CD14-positive monocyte (primary cell): ENCODE results near the gene ADAMTS3. TPM values are rescaled to one million over a fixed set of nuclear protein-coding genes. Genes with fewer than 3 reads are reported as not detected.

Experiments
- DNase-seq, 3 donors: peaks; one replicate each; pipeline ENCODE4 v3.0.0-alpha.2; 2011 to 2022
- H2AFZ ChIP-seq: 2 replicates; pipeline ENCODE4 v1.6.0; 2012; ENCODE audit warnings: mild to moderate bottlenecking, low read depth, low read length, inconsistent platforms; ENCODE audit not compliant: insufficient read depth, poor library complexity, severe bottlenecking
- H3K27ac ChIP-seq, 2 donors: 1 replicate in 1 of 2; 2 replicates in 1 of 2; pipeline ENCODE4 v1.5.1; 2012 to 2013; ENCODE audit warnings: low read length in 2 of 2, control low read depth in 1 of 2, inconsistent platforms in 1 of 2, low read depth in 1 of 2, mild to moderate bottlenecking in 1 of 2
- H3K27me3 ChIP-seq, 2 donors: one replicate each; pipeline versions ENCODE4 v1.6.0 to v1.6.1; 2011 to 2013; ENCODE audit warnings: low read length in 2 of 2; ENCODE audit not compliant: control insufficient read depth in 2 of 2, insufficient read depth in 2 of 2
- H3K36me3 ChIP-seq, 2 donors: replicated peaks in 1 of 2; 1 replicate in 1 of 2; 2 replicates in 1 of 2; pipeline versions ENCODE4 v1.5.1 to v1.6.1; 2012 to 2013; ENCODE audit warnings: low read length in 2 of 2, control low read depth in 1 of 2, inconsistent platforms in 1 of 2, mild to moderate bottlenecking in 1 of 2; ENCODE audit not compliant: insufficient read depth in 2 of 2, control insufficient read depth in 1 of 2
- H3K4me1 ChIP-seq, 2 donors: 1 replicate in 1 of 2; 2 replicates in 1 of 2; pipeline versions ENCODE4 v1.5.1 to v1.6.1; 2012 to 2013; ENCODE audit warnings: low read length in 2 of 2, control low read depth in 1 of 2, inconsistent platforms in 1 of 2, mild to moderate bottlenecking in 1 of 2, moderate library complexity in 1 of 2; ENCODE audit not compliant: insufficient read depth in 2 of 2, control insufficient read depth in 1 of 2
- H3K4me2 ChIP-seq: replicated peaks from 2 replicates; pipeline ENCODE3; 2012; ENCODE audit warnings: low read length, moderate library complexity, mild to moderate bottlenecking; ENCODE audit not compliant: poor library complexity, severe bottlenecking; ENCODE audit errors: extremely low read depth
- H3K4me3 ChIP-seq, 3 experiments: fragments of 200-600 bp in 1 of 3; sonication (generic) in 1 of 3; replicated peaks in 1 of 3; 1 replicate in 2 of 3; 2 replicates in 1 of 3; pipeline ENCODE4 v1.5.1; 2011 to 2013; ENCODE audit warnings: low read length in 3 of 3, mild to moderate bottlenecking in 3 of 3, control low read depth in 2 of 3, low read depth in 2 of 3, inconsistent platforms in 1 of 3, moderate library complexity in 1 of 3
- H3K79me2 ChIP-seq: 2 replicates; pipeline ENCODE4 v1.6.0; 2012; ENCODE audit warnings: mild to moderate bottlenecking, control low read depth, inconsistent platforms, low read length, moderate library complexity; ENCODE audit not compliant: insufficient read depth
- H3K9ac ChIP-seq: 2 replicates; pipeline ENCODE4 v1.6.0; 2017; ENCODE audit warnings: low read length, mild to moderate bottlenecking; ENCODE audit not compliant: insufficient read depth, poor library complexity, severe bottlenecking
- H3K9me3 ChIP-seq, 2 donors: replicated peaks in 1 of 2; 1 replicate in 1 of 2; 2 replicates in 1 of 2; pipeline versions ENCODE4 v1.5.1 to v1.6.1; 2012 to 2013; ENCODE audit warnings: low read length in 2 of 2, control low read depth in 1 of 2; ENCODE audit not compliant: control insufficient read depth in 1 of 2, insufficient read depth in 1 of 2
- H4K20me1 ChIP-seq: 2 replicates; pipeline ENCODE4 v1.6.0; 2012; ENCODE audit warnings: mild to moderate bottlenecking, low read length, control low read depth, moderate library complexity; ENCODE audit not compliant: insufficient read depth
- H3K27ac Mint-ChIP-seq, 7 donors: one replicate each; pipeline ENCODE4 v1.8.0; 2020; ENCODE audit warnings: mild to moderate bottlenecking in 7 of 7, mixed read lengths in 7 of 7, moderate library complexity in 6 of 7, inconsistent platforms in 2 of 7
- H3K27me3 Mint-ChIP-seq, 3 donors: one replicate each; pipeline ENCODE4 v1.8.0; 2021 to 2022; ENCODE audit warnings: low read depth in 3 of 3, mild to moderate bottlenecking in 3 of 3, mixed read lengths in 3 of 3, moderate library complexity in 3 of 3, inconsistent platforms in 1 of 3
- H3K36me3 Mint-ChIP-seq, 2 donors: one replicate each; pipeline ENCODE4 v1.8.0; 2020; ENCODE audit warnings: mixed read lengths in 2 of 2, inconsistent platforms in 1 of 2, mild to moderate bottlenecking in 1 of 2
- H3K4me1 Mint-ChIP-seq: one replicate; pipeline ENCODE4 v1.8.0; 2020; ENCODE audit warnings: mild to moderate bottlenecking, mixed read lengths
- H3K4me3 Mint-ChIP-seq, 2 donors: one replicate each; pipeline ENCODE4 v1.8.0; 2020; ENCODE audit warnings: mild to moderate bottlenecking in 2 of 2, mixed read lengths in 2 of 2, moderate library complexity in 1 of 2
- H3K9me3 Mint-ChIP-seq, 7 donors: one replicate each; pipeline ENCODE4 v1.8.0; 2020 to 2022; ENCODE audit warnings: mixed read lengths in 7 of 7, mild to moderate bottlenecking in 6 of 7, moderate library complexity in 6 of 7, inconsistent platforms in 2 of 7
- CTCF ChIP-seq: fragments of 200-600 bp; IDR thresholded peaks from one replicate; pipeline ENCODE4 v1.8.0; 2022; ENCODE audit warnings: antibody characterized with exemption, mild to moderate bottlenecking
- WGBS: methylation state at CpG from one replicate; pipeline ENCODE4 v1.1.5; 2013; ENCODE audit warnings: missing lambda C conversion rate; ENCODE audit not compliant: insufficient coverage; 5-methylcytosine and 5-hydroxymethylcytosine counted together
- intact Hi-C, 2 donors: fragments of 100-400 bp; cut with micrococcal nuclease; formaldehyde crosslinking; loops; one replicate each; pipeline versions ENCODE4 v1.15.0 to v1.15.1; 2023
- polyA plus RNA-seq, 3 donors: library from polyadenylated mRNA; depleted of rRNA in 1 of 3; unstranded in 2 of 3; stranded (reverse) in 1 of 3; fragments of 300-500 nt in 2 of 3; fragments of >200 nt in 1 of 3; fragmentation: Illumina TruSeq in 2 of 3; gene quantifications; 1 replicate in 2 of 3; 2 replicates in 1 of 3; pipeline ENCODE4 v1.2.3, GENCODE V29; 2012 to 2021

The ADAMTS3 gene
- polyA plus RNA-seq, 3 donors: not detected

- no peaks in the 10 kb centered on the region for H4K20me1 ChIP-seq
- no peak overlapping the region for H3K4me3 ChIP-seq
- no peak for DNase-seq
- TF ChIP-seq CTCF: no peak
- no CpG with 5 or more reads among the region's 2 CpGs for WGBS
- H3K79me2 ChIP-seq: no peaks in the 10 kb centered on the region
- H3K4me2 ChIP-seq: no peak overlapping the region
- Mint-ChIP-seq H3K9me3 (peaks cover under 1 to 5% (median 2%) of the 10 kb centered on the region in 7 donors), H3K4me1 (no peaks in the 10 kb centered on the region), H3K36me3 (no peaks in the 10 kb centered on the region), H3K27me3 (peaks cover 0 to 3% (median 2%) of the 10 kb centered on the region in 3 donors), H3K27ac (no peak overlapping the region), H3K4me3 (no peak overlapping the region)
- no peaks in the 10 kb centered on the region for H3K27me3 ChIP-seq
- peaks cover 0 to 3% of the 10 kb centered on the region in 2 donors for H3K9me3 ChIP-seq
- intact Hi-C loops: no loop called here
- H2AFZ ChIP-seq: no peak overlapping the region
- H3K36me3 ChIP-seq: no peaks in the 10 kb centered on the region
- no peak overlapping the region for H3K27ac ChIP-seq
- no peaks in the 10 kb centered on the region for H3K4me1 ChIP-seq
- H3K9ac ChIP-seq: no peak overlapping the region
Observed at GRCh38 chr4:72525938-72526337, 43.1 kb downstream of the ADAMTS3 start.

GRCh38 chr4:72522440-72522839 lies 46.6 kb downstream of the ADAMTS3 start:
- no peak for TF ChIP-seq CTCF
- Histone ChIP-seq H2AFZ (no peak overlapping the region), H4K20me1 (no peaks in the 10 kb centered on the region), H3K79me2 (no peaks in the 10 kb centered on the region), H3K4me1 (no peaks in the 10 kb centered on the region), H3K9ac (no peak overlapping the region), H3K4me2 (no peak overlapping the region), H3K36me3 (no peaks in the 10 kb centered on the region), H3K27ac (no peak overlapping the region), H3K4me3 (no peak overlapping the region), H3K27me3 (no peaks in the 10 kb centered on the region), H3K9me3 (peaks cover 0 to 9% of the 10 kb centered on the region in 2 donors)
- DNase-seq: no peak
- H3K4me3 Mint-ChIP-seq: no peak overlapping the region
- peaks cover 0 to 4% (median 2%) of the 10 kb centered on the region in 3 donors for H3K27me3 Mint-ChIP-seq
- no peaks in the 10 kb centered on the region for H3K36me3 Mint-ChIP-seq
- intact Hi-C loops: no loop called here
- no peak overlapping the region for H3K27ac Mint-ChIP-seq
- no peaks in the 10 kb centered on the region for H3K4me1 Mint-ChIP-seq
- 100% methylated on average over 1 of the region's 3 CpGs for WGBS
- H3K9me3 Mint-ChIP-seq: peaks cover 5 to 17% (median 9%) of the 10 kb centered on the region in 7 donors
